Neural cell (in vitro differentiated cells): ENCODE measurements around the gene EYS. TPM values are rescaled to one million over a fixed set of nuclear protein-coding genes. Genes with fewer than 3 reads are reported as not detected.
"Not testable (repeated sequence)": the region's sequence is repeated elsewhere in the genome, so short reads cannot be mapped to it uniquely, and the experiment has no call there.

Experiments
- H2AFZ ChIP-seq: fragments of 200-600, 300-800 bp; sonication (generic), shearing (Covaris generic); 2 replicates; pipeline ENCODE4 v1.6.0; 2014; ENCODE audit warnings: low read depth, mild to moderate bottlenecking, antibody characterized with exemption, low read length, moderate library complexity
- H3F3A ChIP-seq: fragments of 200-600 bp; shearing (Covaris generic); 2 replicates; pipeline ENCODE4 v1.6.1; 2016; ENCODE audit warnings: mild to moderate bottlenecking, moderate library complexity, mixed read lengths, antibody characterized with exemption, low read length; ENCODE audit not compliant: insufficient read depth, poor library complexity, severe bottlenecking
- H3K27ac ChIP-seq: fragments of 200-600, 300-800 bp; sonication (generic), shearing (Covaris generic); 2 replicates; pipeline ENCODE4 v1.5.1; 2014; ENCODE audit warnings: mild to moderate bottlenecking, low read length, moderate library complexity
- H3K27me3 ChIP-seq: fragments of 300-800, 200-600 bp; sonication (generic), shearing (Covaris generic); 2 replicates; pipeline ENCODE4 v1.6.0; 2014; ENCODE audit warnings: mild to moderate bottlenecking, low read depth, low read length, moderate library complexity; ENCODE audit not compliant: insufficient read depth
- H3K36me3 ChIP-seq: fragments of 300-800, 200-600 bp; sonication (generic), shearing (Covaris generic); 2 replicates; pipeline ENCODE4 v1.5.1; 2014; ENCODE audit warnings: mild to moderate bottlenecking, antibody characterized with exemption, low read length, moderate library complexity; ENCODE audit not compliant: insufficient read depth
- H3K4me2 ChIP-seq: fragments of 300-800, 200-600 bp; sonication (generic), shearing (Covaris generic); 2 replicates; pipeline ENCODE4 v1.6.0; 2014; ENCODE audit warnings: mild to moderate bottlenecking, low read length
- H3K4me3 ChIP-seq: fragments of 300-800, 200-600 bp; sonication (generic), shearing (Covaris generic); 2 replicates; pipeline ENCODE4 v1.5.1; 2014; ENCODE audit warnings: mild to moderate bottlenecking, low read length, moderate library complexity
- H3K79me2 ChIP-seq: fragments of 200-600 bp; shearing (Covaris generic); replicated peaks from 2 replicates; pipeline ENCODE4 v1.6.0; 2014; ENCODE audit warnings: mild to moderate bottlenecking, low read length, moderate library complexity; ENCODE audit not compliant: insufficient read depth
- H3K9ac ChIP-seq: fragments of 300-800, 200-600 bp; sonication (generic), shearing (Covaris generic); 2 replicates; pipeline ENCODE4 v1.6.1; 2016; ENCODE audit warnings: mild to moderate bottlenecking, low read length, mixed read lengths
- H3K9me2 ChIP-seq: fragments of 200-600 bp; shearing (Covaris generic); 2 replicates; pipeline ENCODE4 v1.6.1; 2016; ENCODE audit warnings: mild to moderate bottlenecking, low read length, mixed read lengths; ENCODE audit not compliant: insufficient read depth
- H3K9me3 ChIP-seq: fragments of 200-600, 300-800 bp; sonication (generic), shearing (Covaris generic); 2 replicates; pipeline ENCODE4 v1.6.1; 2016; ENCODE audit warnings: mild to moderate bottlenecking, mixed run types, low read length, moderate library complexity, mixed read lengths
- H4K20me1 ChIP-seq: fragments of 200-600 bp; shearing (Covaris generic); 2 replicates; pipeline ENCODE4 v1.6.1; 2016; ENCODE audit warnings: mild to moderate bottlenecking, mixed run types; ENCODE audit not compliant: insufficient read depth
- CTCF ChIP-seq: fragments of 450-650 bp; IDR thresholded peaks from 2 replicates; pipeline ENCODE4 v1.5.1; 2014; ENCODE audit warnings: antibody characterized with exemption, mild to moderate bottlenecking, moderate library complexity; ENCODE audit not compliant: poor library complexity, severe bottlenecking
- EP300 ChIP-seq: fragments of 450-650 bp; conservative IDR thresholded peaks from 2 replicates; pipeline ENCODE4 v1.6.1; 2014; ENCODE audit warnings: antibody characterized with exemption, mild to moderate bottlenecking, moderate library complexity; ENCODE audit not compliant: poor library complexity, severe bottlenecking
- EZH2 ChIP-seq: fragments of 200-600, 300-800 bp; shearing (Covaris generic), sonication (generic); IDR thresholded peaks from 2 replicates; pipeline ENCODE4 v1.6.1; 2014; ENCODE audit warnings: antibody characterized with exemption, low read length, borderline replicate concordance, mild to moderate bottlenecking; ENCODE audit not compliant: insufficient read depth, poor library complexity, severe bottlenecking
- MXI1 ChIP-seq: fragments of 450-650 bp; conservative IDR thresholded peaks from 2 replicates; pipeline ENCODE4 v1.6.1; 2014; ENCODE audit warnings: antibody characterized with exemption, mild to moderate bottlenecking; ENCODE audit not compliant: poor library complexity, severe bottlenecking
- POLR2AphosphoS5 ChIP-seq: IDR thresholded peaks from 2 replicates; pipeline ENCODE4 v1.6.1; 2012
- RAD21 ChIP-seq: fragments of 450-650 bp; conservative IDR thresholded peaks from 2 replicates; pipeline ENCODE4 v1.6.1; 2014; ENCODE audit warnings: antibody characterized with exemption, mild to moderate bottlenecking, moderate library complexity
- REST ChIP-seq: IDR thresholded peaks from 2 replicates; pipeline ENCODE4 v1.6.1; 2012; ENCODE audit warnings: borderline replicate concordance
- SMC3 ChIP-seq: fragments of 450-650 bp; conservative IDR thresholded peaks from 2 replicates; pipeline ENCODE4 v1.6.1; 2014; ENCODE audit warnings: antibody characterized with exemption, mild to moderate bottlenecking, moderate library complexity; ENCODE audit not compliant: poor library complexity
- TAF1 ChIP-seq: IDR thresholded peaks from 2 replicates; pipeline ENCODE4 v1.6.1; 2012; ENCODE audit warnings: low read depth
- polyA plus RNA-seq: library from polyadenylated mRNA; depleted of rRNA; stranded (reverse); fragments of >200 nt; gene quantifications from 2 replicates; pipeline ENCODE4 v1.2.3, GENCODE V29; 2014

Gene EYS
- polyA plus RNA-seq, 1 donor from 2014 or later = 0.38 TPM

- H3K9ac ChIP-seq = no peak overlapping the region
- H3K4me3 ChIP-seq = no peak overlapping the region
- H2AFZ ChIP-seq = no peak overlapping the region
- H3K27ac ChIP-seq = no peak overlapping the region
- no peaks in the 10 kb centered on the region for H3K36me3 ChIP-seq
- TF ChIP-seq TAF1 = no peak
- TF ChIP-seq POLR2AphosphoS5 = no peak
- no peak for TF ChIP-seq REST
- TF ChIP-seq SMC3 = no peak
- TF ChIP-seq EP300 = no peak
- no peak for TF ChIP-seq MXI1
- no peak for TF ChIP-seq EZH2
- no peak for TF ChIP-seq CTCF
- TF ChIP-seq RAD21 = no peak
- no peak overlapping the region for H3K4me2 ChIP-seq
- H3K27me3 ChIP-seq = no peaks in the 10 kb centered on the region
- no peaks in the 10 kb centered on the region for H3K9me2 ChIP-seq
- no peaks in the 10 kb centered on the region for H3K79me2 ChIP-seq
- no peaks in the 10 kb centered on the region for H3F3A ChIP-seq
- no peaks in the 10 kb centered on the region for H3K9me3 ChIP-seq
- H4K20me1 ChIP-seq = no peaks in the 10 kb centered on the region
These were observed 1967.8 kb downstream of the EYS start for GRCh38 chr6:63739094-63739687.

GRCh38 chr6:63738190-63738589 is 1968.8 kb downstream of the EYS start:
- H3K27ac ChIP-seq, H3K36me3 ChIP-seq, H3K4me2 ChIP-seq, H3K9me2 ChIP-seq, H3K4me3 ChIP-seq, H3K27me3 ChIP-seq, H3K79me2 ChIP-seq, H2AFZ ChIP-seq, H3F3A ChIP-seq, H3K9ac ChIP-seq, H4K20me1 ChIP-seq, H3K9me3 ChIP-seq: not testable (repeated sequence)

GRCh38 chr6:63734923-63735322 is 1972.1 kb downstream of the EYS start:
- H2AFZ ChIP-seq = no peak overlapping the region
- no peaks in the 10 kb centered on the region for H4K20me1 ChIP-seq
- no peaks in the 10 kb centered on the region for H3K27me3 ChIP-seq
- no peaks in the 10 kb centered on the region for H3K36me3 ChIP-seq
- H3K4me2 ChIP-seq = no peak overlapping the region
- no peak overlapping the region for H3K9ac ChIP-seq
- H3F3A ChIP-seq = no peaks in the 10 kb centered on the region
- H3K27ac ChIP-seq = no peak overlapping the region
- no peak overlapping the region for H3K4me3 ChIP-seq
- H3K79me2 ChIP-seq = no peaks in the 10 kb centered on the region
- TF ChIP-seq MXI1 = no peak
- no peak for TF ChIP-seq CTCF
- no peak for TF ChIP-seq RAD21
- TF ChIP-seq POLR2AphosphoS5 = no peak
- no peak for TF ChIP-seq EP300
- no peak for TF ChIP-seq SMC3
- TF ChIP-seq REST = no peak
- TF ChIP-seq TAF1 = no peak
- no peak for TF ChIP-seq EZH2
- no peaks in the 10 kb centered on the region for H3K9me2 ChIP-seq
- no peaks in the 10 kb centered on the region for H3K9me3 ChIP-seq
